K562 (cell line): ENCODE data around the gene SYNGR1. TPM values are rescaled to one million over a fixed set of nuclear protein-coding genes. Genes with fewer than 3 reads are reported as not detected.

Source experiments
- ATAC-seq: fragments of 200-7000 bp; cut with Tn5 transposase; 3 replicates; pipeline ENCODE4 v1.9.1; 2020; ENCODE audit warnings: moderate library complexity
- BruUV-seq: library from RNA; stranded (reverse); fragments of 400-500 nt; replicated peaks from 2 replicates; lab custom pipeline; 2021; lab: Mats Ljungman, UMichigan
- CTCF ChIA-PET: fragments of 300-600 bp; formaldehyde crosslinking; extraction: SDS; loops from one replicate; lab custom pipeline; 2021; ENCODE audit warnings: low intra/inter-chr PET ratio; lab: Yijun Ruan, JAX
- POLR2A ChIA-PET: fragments of 300-600, 350-650 bp; sonication (Branson Sonifier 250); formaldehyde crosslinking; extraction: SDS; loops from one replicate; lab custom pipeline; 2021; ENCODE audit warnings: antibody characterized with exemption, inconsistent platforms; lab: Yijun Ruan, JAX
- DNase-seq, 4 experiments: peaks; one replicate each; pipeline versions ENCODE4 v3.0.0 to v3.0.0-alpha.2; 2011 to 2018; ENCODE audit warnings: low spot score in 3 of 4, mixed read lengths in 3 of 4; ENCODE audit errors: extremely low read depth in 1 of 4
- FAIRE-seq: peaks from 2 replicates; lab custom pipeline; 2011; peaks lifted over from hg19 to GRCh38; lab: Jason Lieb, UNC
- H2AFZ ChIP-seq: 2 replicates; pipeline ENCODE4 v1.6.0; 2011; ENCODE audit warnings: low read depth, low read length, control low read depth, inconsistent platforms
- H3K27ac ChIP-seq: fragments of 200-600 bp; 3 replicates; pipeline ENCODE4 v1.8.0; 2011; ENCODE audit warnings: low read depth, mild to moderate bottlenecking, control low read depth, inconsistent platforms, low read length, moderate library complexity, mixed read lengths; ENCODE audit errors: extremely low read depth
- H3K27me3 ChIP-seq, 2 experiments: fragments of 300-600 bp in 1 of 2; 2 replicates in 1 of 2; 3 replicates in 1 of 2; pipeline versions ENCODE4 v1.6.0 to v1.8.0; 2011; ENCODE audit warnings: inconsistent platforms in 2 of 2, low read length in 2 of 2, mild to moderate bottlenecking in 1 of 2, mixed read lengths in 1 of 2, moderate library complexity in 1 of 2; ENCODE audit not compliant: control insufficient read depth in 2 of 2, insufficient read depth in 2 of 2
- H3K36me3 ChIP-seq: fragments of 300-600 bp; 3 replicates; pipeline ENCODE4 v1.8.0; 2011; ENCODE audit warnings: mild to moderate bottlenecking, low read length, inconsistent platforms; ENCODE audit not compliant: control insufficient read depth, insufficient read depth
- H3K4me1 ChIP-seq, 2 experiments: fragments of 200-600 bp in 1 of 2; replicated peaks in 1 of 2; 2 replicates in 1 of 2; 3 replicates in 1 of 2; pipeline versions ENCODE4 v1.5.1 to v1.8.0; 2011; ENCODE audit warnings: inconsistent platforms in 2 of 2, low read length in 2 of 2, mild to moderate bottlenecking in 1 of 2, mixed read lengths in 1 of 2, moderate library complexity in 1 of 2; ENCODE audit not compliant: control insufficient read depth in 2 of 2, insufficient read depth in 2 of 2
- H3K4me2 ChIP-seq: 2 replicates; pipeline ENCODE4 v1.6.1; 2011; ENCODE audit warnings: low read length, control low read depth, inconsistent platforms, mixed read lengths; ENCODE audit not compliant: insufficient read depth
- H3K4me3 ChIP-seq: fragments of 200-600 bp; sonication (generic), shearing (Covaris generic); 2 replicates; pipeline ENCODE4 v1.5.1; 2016; ENCODE audit warnings: control low read depth, inconsistent platforms
- H3K79me2 ChIP-seq: fragments of 200-600 bp; 3 replicates; pipeline ENCODE4 v1.8.0; 2011; ENCODE audit warnings: low read length, inconsistent platforms; ENCODE audit not compliant: control insufficient read depth, insufficient read depth
- H3K9ac ChIP-seq, 2 experiments: 2 replicates each; pipeline versions ENCODE4 v1.6.0 to v1.6.1; 2011; ENCODE audit warnings: low read depth in 2 of 2, low read length in 2 of 2, control low read depth in 1 of 2, inconsistent platforms in 1 of 2, mild to moderate bottlenecking in 1 of 2, mixed read lengths in 1 of 2; ENCODE audit not compliant: insufficient read depth in 1 of 2
- H3K9me1 ChIP-seq: one replicate; pipeline ENCODE4 v1.6.0; 2011; ENCODE audit warnings: inconsistent platforms, mild to moderate bottlenecking, low read length, moderate library complexity; ENCODE audit not compliant: control insufficient read depth, insufficient read depth
- H3K9me3 ChIP-seq: replicated peaks from 2 replicates; pipeline ENCODE4 v1.5.1; 2011; ENCODE audit warnings: low read depth, low read length, inconsistent platforms; ENCODE audit not compliant: control insufficient read depth, insufficient read depth
- H4K20me1 ChIP-seq: replicated peaks from 2 replicates; pipeline ENCODE4 v1.6.1; 2011; ENCODE audit warnings: low read length, inconsistent platforms, mixed read lengths; ENCODE audit not compliant: control insufficient read depth, insufficient read depth
- CHD1 ChIP-seq: fragments of 200-600 bp; sonication (generic); IDR thresholded peaks from one replicate; pipeline ENCODE4 v1.6.1; 2012; ENCODE audit warnings: mild to moderate bottlenecking, moderate library complexity, low read length, inconsistent platforms
- NFXL1 ChIP-seq: fragments of 450-650 bp; formaldehyde crosslinking; IDR thresholded peaks from 2 replicates; pipeline ENCODE4 v1.4.0; 2021; ENCODE audit warnings: mild to moderate bottlenecking
- NRF1 ChIP-seq, 2 experiments: fragments of 450-650 bp; IDR thresholded peaks in 1 of 2; conservative IDR thresholded peaks in 1 of 2; 2 replicates each; pipeline ENCODE4 v1.6.1; 2014; ENCODE audit warnings: mild to moderate bottlenecking in 2 of 2
- PRMT5 ChIP-seq: sonication (generic); formaldehyde crosslinking; IDR thresholded peaks from 2 replicates; pipeline ENCODE4 v1.5.0; 2020; ENCODE audit warnings: missing genetic modification reagents
- PRPF4 ChIP-seq: fragments of 200-400 bp; formaldehyde crosslinking; IDR thresholded peaks from one replicate; pipeline ENCODE4 v1.6.1; 2017; ENCODE audit warnings: low read length, low read depth, mild to moderate bottlenecking; ENCODE audit not compliant: insufficient read depth, poor library complexity, severe bottlenecking
- WGBS: fragments of 100-300 bp; shearing (Covaris generic); methylation state at CpG from one replicate; pipeline ENCODE4 v1.1.6; 2016; ENCODE audit warnings: low coverage, mixed read lengths; ENCODE audit not compliant: insufficient coverage; ENCODE audit errors: missing lambda C conversion rate; 5-methylcytosine and 5-hydroxymethylcytosine counted together
- in situ Hi-C: fragments of 300-500 bp; cut with MboI; formaldehyde crosslinking; loops from 4 replicates; pipeline ENCODE4 v1.15.0; 2018; ENCODE audit warnings: inconsistent platforms, mixed read lengths
- intact Hi-C: fragments of 100-400 bp; cut with micrococcal nuclease; formaldehyde crosslinking; loops from 2 replicates; pipeline ENCODE4 v1.14.2; 2022
- polyA plus RNA-seq, 8 experiments: library from polyadenylated mRNA; depleted of rRNA in 4 of 8; stranded (reverse) in 5 of 8; unstranded in 3 of 8; fragments of >200 nt; fragmentation: Nextera tagmentation in 2 of 8; fragmentation: Illumina TruSeq in 1 of 8; extraction: Ambion mirVana in 2 of 8; extraction: Trizol in 1 of 8; gene quantifications; 2 replicates each; pipeline versions ENCODE4 v1.2.1 to v1.2.3, GENCODE V29; 2011 to 2014; ENCODE audit warnings: inconsistent platforms in 1 of 8, missing spikeins in 1 of 8
- total RNA-seq, 7 experiments: library from RNA; depleted of rRNA in 6 of 7; stranded (reverse); fragments of >200 nt in 6 of 7; fragmentation: Illumina TruSeq in 2 of 7; extraction: Trizol in 2 of 7; gene quantifications; 2 replicates each; pipeline versions ENCODE4 v1.2.1 to v1.2.3, GENCODE V29; 2011 to 2021; ENCODE audit warnings: low replicate concordance in 1 of 7
- TF ChIP-seq, protein P1 (sequence below): fragments of 250-450 bp; sonication (Bioruptor Pico); IDR thresholded peaks from 2 replicates; pipeline ENCODE4 v1.8.0; 2021; ENCODE audit warnings: moderate library complexity, mild to moderate bottlenecking, inconsistent platforms
- TF ChIP-seq, protein P2 (sequence below): sonication (generic); formaldehyde crosslinking; IDR thresholded peaks from 2 replicates; pipeline ENCODE4 v1.8.1; 2023; ENCODE audit warnings: mild to moderate bottlenecking, missing genetic modification reagents
- TF ChIP-seq, protein P3 (sequence below): sonication (generic); formaldehyde crosslinking; IDR thresholded peaks from 2 replicates; pipeline ENCODE4 v1.8.0; 2022; ENCODE audit warnings: missing genetic modification reagents, mild to moderate bottlenecking, moderate library complexity, borderline replicate concordance

The SYNGR1 gene
- total and polyA plus RNA-seq, 9 of the 15 experiments (the other 6 are each of a cell fraction or from before 2014, with no cell fraction given): 1.8 to 15.9 (median 5.5) TPM

DNA sequence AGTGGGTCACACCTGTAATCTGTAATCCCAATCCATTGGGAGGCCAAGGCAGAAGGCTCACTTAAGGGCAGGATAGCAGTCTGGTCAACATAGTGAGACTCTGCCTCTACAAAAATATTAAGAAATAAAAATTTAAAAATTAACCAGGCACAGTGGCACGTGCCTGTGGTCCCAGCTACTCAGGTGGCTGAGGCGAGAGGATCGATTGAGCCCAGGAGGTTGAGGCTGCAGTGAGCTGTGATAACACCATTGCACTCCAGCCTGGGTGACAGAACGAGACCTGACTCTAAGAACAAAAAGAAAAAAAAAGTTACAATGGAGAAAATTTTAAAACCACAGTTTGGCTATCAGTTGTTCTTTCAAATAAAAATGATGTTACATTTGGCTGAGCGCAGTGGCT is 13.4 kb upstream of the SYNGR1 start:
- no peak for FAIRE-seq
- ChIA-PET CTCF (no interaction called here), POLR2A (no interaction called here)
- no peaks in the 10 kb centered on the region for H3K36me3 ChIP-seq
- no peaks in the 10 kb centered on the region for H4K20me1 ChIP-seq
- no peak overlapping the region for H3K27ac ChIP-seq
- H2AFZ ChIP-seq: no peak overlapping the region
- no peaks in the 10 kb centered on the region for H3K79me2 ChIP-seq
- no peaks in the 10 kb centered on the region for H3K9me1 ChIP-seq
- H3K4me1 ChIP-seq: no peaks in the 10 kb centered on the region; a peak in 1 of 5 replicates
- no peak for DNase-seq
- in situ Hi-C loops: no loop called here
- 63% methylated on average over 3 of the region's 5 CpGs for WGBS
- no peaks in the 10 kb centered on the region for H3K9me3 ChIP-seq
- ATAC-seq: no peak
- no peak overlapping the region for H3K4me3 ChIP-seq
- no peak overlapping the region for H3K9ac ChIP-seq
- intact Hi-C loops: no loop called here
- H3K27me3 ChIP-seq: no peaks in the 10 kb centered on the region
- no TSS peak for BruUV-seq
- no peak overlapping the region for H3K4me2 ChIP-seq
- TF ChIP-seq, protein P1, sequence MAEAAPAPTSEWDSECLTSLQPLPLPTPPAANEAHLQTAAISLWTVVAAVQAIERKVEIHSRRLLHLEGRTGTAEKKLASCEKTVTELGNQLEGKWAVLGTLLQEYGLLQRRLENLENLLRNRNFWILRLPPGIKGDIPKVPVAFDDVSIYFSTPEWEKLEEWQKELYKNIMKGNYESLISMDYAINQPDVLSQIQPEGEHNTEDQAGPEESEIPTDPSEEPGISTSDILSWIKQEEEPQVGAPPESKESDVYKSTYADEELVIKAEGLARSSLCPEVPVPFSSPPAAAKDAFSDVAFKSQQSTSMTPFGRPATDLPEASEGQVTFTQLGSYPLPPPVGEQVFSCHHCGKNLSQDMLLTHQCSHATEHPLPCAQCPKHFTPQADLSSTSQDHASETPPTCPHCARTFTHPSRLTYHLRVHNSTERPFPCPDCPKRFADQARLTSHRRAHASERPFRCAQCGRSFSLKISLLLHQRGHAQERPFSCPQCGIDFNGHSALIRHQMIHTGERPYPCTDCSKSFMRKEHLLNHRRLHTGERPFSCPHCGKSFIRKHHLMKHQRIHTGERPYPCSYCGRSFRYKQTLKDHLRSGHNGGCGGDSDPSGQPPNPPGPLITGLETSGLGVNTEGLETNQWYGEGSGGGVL: no peak
- no peak for TF ChIP-seq NFXL1
- no peak for TF ChIP-seq CHD1
- TF ChIP-seq, protein P2, sequence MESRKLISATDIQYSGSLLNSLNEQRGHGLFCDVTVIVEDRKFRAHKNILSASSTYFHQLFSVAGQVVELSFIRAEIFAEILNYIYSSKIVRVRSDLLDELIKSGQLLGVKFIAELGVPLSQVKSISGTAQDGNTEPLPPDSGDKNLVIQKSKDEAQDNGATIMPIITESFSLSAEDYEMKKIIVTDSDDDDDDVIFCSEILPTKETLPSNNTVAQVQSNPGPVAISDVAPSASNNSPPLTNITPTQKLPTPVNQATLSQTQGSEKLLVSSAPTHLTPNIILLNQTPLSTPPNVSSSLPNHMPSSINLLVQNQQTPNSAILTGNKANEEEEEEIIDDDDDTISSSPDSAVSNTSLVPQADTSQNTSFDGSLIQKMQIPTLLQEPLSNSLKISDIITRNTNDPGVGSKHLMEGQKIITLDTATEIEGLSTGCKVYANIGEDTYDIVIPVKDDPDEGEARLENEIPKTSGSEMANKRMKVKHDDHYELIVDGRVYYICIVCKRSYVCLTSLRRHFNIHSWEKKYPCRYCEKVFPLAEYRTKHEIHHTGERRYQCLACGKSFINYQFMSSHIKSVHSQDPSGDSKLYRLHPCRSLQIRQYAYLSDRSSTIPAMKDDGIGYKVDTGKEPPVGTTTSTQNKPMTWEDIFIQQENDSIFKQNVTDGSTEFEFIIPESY: no peak
- no peak for TF ChIP-seq PRMT5
- TF ChIP-seq PRPF4: no peak
- no peak for TF ChIP-seq NRF1 (conservative IDR thresholded peaks at IDR 0.05 in 1 of 2, IDR thresholded peaks at IDR 0.05 in 1 of 2)
- TF ChIP-seq, protein P3, sequence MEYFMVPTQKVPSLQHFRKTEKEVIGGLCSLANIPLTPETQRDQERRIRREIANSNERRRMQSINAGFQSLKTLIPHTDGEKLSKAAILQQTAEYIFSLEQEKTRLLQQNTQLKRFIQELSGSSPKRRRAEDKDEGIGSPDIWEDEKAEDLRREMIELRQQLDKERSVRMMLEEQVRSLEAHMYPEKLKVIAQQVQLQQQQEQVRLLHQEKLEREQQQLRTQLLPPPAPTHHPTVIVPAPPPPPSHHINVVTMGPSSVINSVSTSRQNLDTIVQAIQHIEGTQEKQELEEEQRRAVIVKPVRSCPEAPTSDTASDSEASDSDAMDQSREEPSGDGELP (CRISPR knock-in tag): no peak
